CD4-positive, alpha-beta T cell (primary cell): ENCODE results near the gene TMEM42. TPM values are rescaled to one million over a fixed set of nuclear protein-coding genes. Genes with fewer than 3 reads are reported as not detected.

ENCODE experiments used
- ATAC-seq: fragments of 200-7000 bp; cut with Tn5 transposase; one replicate; pipeline ENCODE4 v1.10.0; 2022; ENCODE audit warnings: mild to moderate bottlenecking; ENCODE audit not compliant: poor library complexity
- CTCF ChIA-PET: fragments of 350-600 bp; sonication (Branson Sonifier 250); formaldehyde crosslinking; loops from one replicate; lab custom pipeline; 2021; ENCODE audit warnings: antibody characterized with exemption, inconsistent platforms; lab: Charles Lee
- POLR2A ChIA-PET: fragments of 350-600 bp; sonication (Branson Sonifier 250); formaldehyde crosslinking; loops from one replicate; lab custom pipeline; 2021; ENCODE audit warnings: antibody characterized with exemption, inconsistent platforms; lab: Charles Lee
- DNase-seq, 14 experiments: peaks; one replicate each; pipeline ENCODE4 v3.0.0-alpha.2; 2013 to 2020; ENCODE audit warnings: mixed read lengths in 2 of 14
- H3K27ac ChIP-seq, 2 donors: one replicate each; pipeline versions ENCODE4 v1.5.1 to v1.7.0; 2013; ENCODE audit warnings: low read length in 2 of 2, low read depth in 1 of 2, mild to moderate bottlenecking in 1 of 2
- H3K27me3 ChIP-seq, 2 experiments: 1 replicate in 1 of 2; 2 replicates in 1 of 2; pipeline versions ENCODE4 v1.6.1 to v1.7.0; 2013; ENCODE audit warnings: low read length in 2 of 2, control low read depth in 1 of 2, mild to moderate bottlenecking in 1 of 2, moderate library complexity in 1 of 2; ENCODE audit not compliant: insufficient read depth in 2 of 2, control insufficient read depth in 1 of 2
- H3K36me3 ChIP-seq: one replicate; pipeline ENCODE4 v1.6.1; 2013; ENCODE audit warnings: low read length, control low read depth; ENCODE audit not compliant: insufficient read depth
- H3K4me1 ChIP-seq: one replicate; pipeline ENCODE4 v1.6.1; 2013; ENCODE audit warnings: low read length, control low read depth; ENCODE audit not compliant: insufficient read depth
- H3K4me3 ChIP-seq: one replicate; pipeline ENCODE4 v1.5.1; 2013; ENCODE audit warnings: mild to moderate bottlenecking, low read length, moderate library complexity
- H3K9me3 ChIP-seq, 2 experiments: 1 replicate in 1 of 2; 2 replicates in 1 of 2; pipeline versions ENCODE4 v1.6.1 to v1.7.0; 2013; ENCODE audit warnings: low read length in 2 of 2, mild to moderate bottlenecking in 2 of 2, control low read depth in 1 of 2, moderate library complexity in 1 of 2; ENCODE audit not compliant: control insufficient read depth in 1 of 2, insufficient read depth in 1 of 2
- H3K27ac Mint-ChIP-seq: one replicate; pipeline ENCODE4 v1.8.0; 2020; ENCODE audit warnings: mixed read lengths
- H3K27me3 Mint-ChIP-seq: one replicate; pipeline ENCODE4 v1.8.0; 2021; ENCODE audit warnings: mixed read lengths
- H3K36me3 Mint-ChIP-seq: one replicate; pipeline ENCODE4 v1.8.0; 2021; ENCODE audit warnings: low read depth, mixed read lengths
- H3K4me1 Mint-ChIP-seq: one replicate; pipeline ENCODE4 v1.8.0; 2021; ENCODE audit warnings: low read depth, mixed read lengths
- H3K4me3 Mint-ChIP-seq: one replicate; pipeline ENCODE4 v1.8.0; 2020; ENCODE audit warnings: mild to moderate bottlenecking, mixed read lengths
- H3K9me3 Mint-ChIP-seq: one replicate; pipeline ENCODE4 v1.8.0; 2020; ENCODE audit warnings: mixed read lengths
- intact Hi-C, 2 experiments: fragments of 100-400 bp; cut with DNase I in 1 of 2; cut with micrococcal nuclease in 1 of 2; formaldehyde crosslinking; loops; one replicate each; pipeline versions ENCODE4 v1.15.1 to v1.9.0; 2023 to 2025; cut with DNase I, micrococcal nuclease
- total RNA-seq, 174 experiments: library from RNA in 2 of 174; stranded (reverse) in 2 of 174; gene quantifications; one replicate each; pipeline ENCODE4 v1.2.3 and lab custom pipeline; 2021 to 2026
- TF ChIP-seq, protein P1 (sequence below): fragments of 200-600 bp; IDR thresholded peaks from one replicate; pipeline ENCODE4 v1.8.0; 2022; ENCODE audit warnings: antibody characterized with exemption, mild to moderate bottlenecking

The TMEM42 gene
- total RNA-seq, 2 experiments from 2014 or later: 6.8 to 8.0 TPM

DNA sequence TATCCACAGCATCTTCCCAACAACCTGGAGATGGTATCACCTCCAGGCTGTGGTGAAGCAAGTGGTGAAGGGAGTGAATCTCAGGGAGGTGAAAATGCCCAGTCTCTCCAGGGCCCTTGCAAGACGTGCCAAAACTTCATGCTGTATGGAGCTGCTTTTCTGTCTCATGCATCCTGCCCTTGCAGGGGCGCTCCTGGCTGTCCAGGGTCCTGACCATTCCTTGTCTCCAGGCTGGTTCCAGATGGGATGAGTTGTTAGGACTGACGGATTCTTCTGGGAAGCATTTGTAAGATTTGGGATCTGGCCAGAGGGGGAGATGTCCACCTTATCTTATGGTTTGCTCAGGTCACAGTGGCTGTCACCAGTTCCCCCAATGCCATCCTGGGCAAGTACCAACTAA is 28.5 kb downstream of the TMEM42 start:
- Histone ChIP-seq H3K9me3 (no peaks in the 10 kb centered on the region), H3K4me3 (no peak overlapping the region), H3K27me3 (no peaks in the 10 kb centered on the region), H3K36me3 (no peaks in the 10 kb centered on the region), H3K27ac (no peak overlapping the region), H3K4me1 (no peaks in the 10 kb centered on the region)
- ATAC-seq: no peak
- CTCF ChIA-PET: no interaction called here
- no peak for DNase-seq
- TF ChIP-seq, protein P1, sequence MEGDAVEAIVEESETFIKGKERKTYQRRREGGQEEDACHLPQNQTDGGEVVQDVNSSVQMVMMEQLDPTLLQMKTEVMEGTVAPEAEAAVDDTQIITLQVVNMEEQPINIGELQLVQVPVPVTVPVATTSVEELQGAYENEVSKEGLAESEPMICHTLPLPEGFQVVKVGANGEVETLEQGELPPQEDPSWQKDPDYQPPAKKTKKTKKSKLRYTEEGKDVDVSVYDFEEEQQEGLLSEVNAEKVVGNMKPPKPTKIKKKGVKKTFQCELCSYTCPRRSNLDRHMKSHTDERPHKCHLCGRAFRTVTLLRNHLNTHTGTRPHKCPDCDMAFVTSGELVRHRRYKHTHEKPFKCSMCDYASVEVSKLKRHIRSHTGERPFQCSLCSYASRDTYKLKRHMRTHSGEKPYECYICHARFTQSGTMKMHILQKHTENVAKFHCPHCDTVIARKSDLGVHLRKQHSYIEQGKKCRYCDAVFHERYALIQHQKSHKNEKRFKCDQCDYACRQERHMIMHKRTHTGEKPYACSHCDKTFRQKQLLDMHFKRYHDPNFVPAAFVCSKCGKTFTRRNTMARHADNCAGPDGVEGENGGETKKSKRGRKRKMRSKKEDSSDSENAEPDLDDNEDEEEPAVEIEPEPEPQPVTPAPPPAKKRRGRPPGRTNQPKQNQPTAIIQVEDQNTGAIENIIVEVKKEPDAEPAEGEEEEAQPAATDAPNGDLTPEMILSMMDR: no peak
- Mint-ChIP-seq H3K27ac (no peak overlapping the region), H3K9me3 (no peaks in the 10 kb centered on the region), H3K4me1 (no peaks in the 10 kb centered on the region), H3K4me3 (no peak overlapping the region), H3K36me3 (no peaks in the 10 kb centered on the region), H3K27me3 (peaks cover 17% of the 10 kb centered on the region)
- POLR2A ChIA-PET: no interaction called here
- intact Hi-C loops: no loop called here

DNA sequence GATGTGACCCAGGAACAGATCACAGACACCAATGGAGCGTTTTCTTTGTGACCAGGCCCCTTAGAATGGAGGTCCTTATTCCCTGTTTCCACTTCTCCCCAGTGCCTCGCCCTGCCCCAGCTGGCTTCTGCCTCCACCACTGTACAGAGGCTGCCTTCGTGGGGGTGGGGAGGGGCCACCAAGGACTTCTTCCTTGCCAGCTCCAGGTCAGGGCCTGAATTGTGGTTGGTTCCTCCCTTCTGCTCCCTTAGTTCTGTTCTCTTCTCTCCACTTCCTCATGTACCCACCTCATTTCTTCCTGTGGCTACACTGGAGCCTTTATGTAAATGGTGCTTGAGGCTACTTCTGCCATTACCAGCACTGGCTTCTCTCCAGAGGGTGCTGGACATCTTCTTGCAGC is 29.1 kb downstream of the TMEM42 start:
- Histone ChIP-seq H3K27ac (no peak overlapping the region), H3K36me3 (no peaks in the 10 kb centered on the region), H3K27me3 (no peaks in the 10 kb centered on the region), H3K4me1 (no peaks in the 10 kb centered on the region), H3K4me3 (no peak overlapping the region), H3K9me3 (no peaks in the 10 kb centered on the region)
- ATAC-seq: no peak
- Mint-ChIP-seq H3K4me1 (no peaks in the 10 kb centered on the region), H3K36me3 (no peaks in the 10 kb centered on the region), H3K27me3 (peaks cover 12% of the 10 kb centered on the region), H3K4me3 (no peak overlapping the region), H3K9me3 (no peaks in the 10 kb centered on the region), H3K27ac (no peak overlapping the region)
- intact Hi-C loops: no loop called here
- TF ChIP-seq, protein P1: no peak
- ChIA-PET CTCF (no interaction called here), POLR2A (no interaction called here)
- no peak for DNase-seq

DNA sequence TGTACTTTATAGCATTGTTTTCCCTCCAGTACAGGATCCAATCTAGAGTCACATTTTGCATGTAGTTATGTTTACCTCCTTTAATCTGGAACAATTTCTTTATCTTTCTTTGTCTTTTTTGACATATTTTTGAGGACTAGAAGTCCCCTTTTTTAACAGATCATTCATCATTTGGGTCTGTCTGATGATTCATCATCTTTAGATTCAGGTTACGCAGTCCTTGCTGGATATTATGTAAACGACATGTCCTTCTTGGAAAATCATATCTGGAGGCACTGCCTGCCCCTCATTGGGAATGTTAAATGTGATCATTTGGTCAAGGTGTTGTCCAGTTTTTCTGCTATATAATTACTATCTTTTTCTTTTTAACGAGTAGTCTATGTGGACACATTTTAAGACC is 31.0 kb downstream of the TMEM42 start:
- Mint-ChIP-seq H3K9me3 (no peaks in the 10 kb centered on the region), H3K4me1 (no peaks in the 10 kb centered on the region), H3K4me3 (no peak overlapping the region), H3K27me3 (no peaks in the 10 kb centered on the region), H3K27ac (no peak overlapping the region), H3K36me3 (no peaks in the 10 kb centered on the region)
- no peak for DNase-seq
- Histone ChIP-seq H3K27ac (no peak overlapping the region), H3K4me1 (no peaks in the 10 kb centered on the region), H3K9me3 (no peaks in the 10 kb centered on the region), H3K36me3 (no peaks in the 10 kb centered on the region), H3K4me3 (no peak overlapping the region), H3K27me3 (no peaks in the 10 kb centered on the region)
- no peak for ATAC-seq
- intact Hi-C loops: no loop called here
- TF ChIP-seq, protein P1: no peak
- CTCF ChIA-PET: no interaction called here
- POLR2A ChIA-PET: no interaction called here
